ENCODE data around the gene LGMN. TPM values are rescaled to one million over a fixed set of nuclear protein-coding genes. Genes with fewer than 3 reads are reported as not detected.

LGMN gene
- total and polyA plus RNA-seq, 9 of the 15 experiments (the other 6 are each of a cell fraction or from before 2014, with no cell fraction given), result 0.05 to 1.4 (median 0.43) TPM; not detected in 2

- TF ChIP-seq HES1 (IDR thresholded peaks at IDR 0.05; ENCODE audit: low read depth) (no peak), PKNOX1 (IDR thresholded peaks at IDR 0.05) (no peak), DPF2 (IDR thresholded peaks at IDR 0.05) (no peak)
Measured at GRCh38 chr14:92701826-92702225, 46.6 kb downstream of the LGMN start (continued).

GRCh38 chr14:92698393-92698792, 50.0 kb downstream of the LGMN start:
- ATAC-seq (no peak), FAIRE-seq (no peak), DNase-seq (ENCODE audit: extremely low read depth in 1 of 4, low spot score in 3 of 4) (no peak)
- H3K4me1 ChIP-seq (replicated peaks in 1 of 2; ENCODE audit: control insufficient read depth in 2 of 2, insufficient read depth in 2 of 2, low read length in 2 of 2), result no peaks in the 10 kb centered on the region
- H3K9ac ChIP-seq (ENCODE audit: insufficient read depth in 1 of 2, low read depth in 2 of 2, low read length in 2 of 2), result no peak overlapping the region
- in situ Hi-C loops (cut with MboI), result no loop called here
- no peak overlapping the region for H3K27ac ChIP-seq (ENCODE audit: extremely low read depth, low read depth, low read length)
- no peak overlapping the region for H3K4me3 ChIP-seq
- H3K9me1 ChIP-seq (ENCODE audit: control insufficient read depth, insufficient read depth, low read length), result no peaks in the 10 kb centered on the region
- POLR2A ChIA-PET, result no interaction called here
- H3K36me3 ChIP-seq (ENCODE audit: control insufficient read depth, insufficient read depth, low read length), result no peaks in the 10 kb centered on the region
- no peak overlapping the region for H2AFZ ChIP-seq (ENCODE audit: low read depth, low read length)
- H3K9me3 ChIP-seq (replicated peaks; ENCODE audit: control insufficient read depth, insufficient read depth, low read depth, low read length), result no peaks in the 10 kb centered on the region
- H3K79me2 ChIP-seq (ENCODE audit: control insufficient read depth, insufficient read depth, low read length), result no peaks in the 10 kb centered on the region
- H3K4me2 ChIP-seq (ENCODE audit: insufficient read depth, low read length), result no peak overlapping the region
- no peaks in the 10 kb centered on the region for H4K20me1 ChIP-seq (replicated peaks; ENCODE audit: control insufficient read depth, insufficient read depth, low read length)
- CTCF ChIA-PET (ENCODE audit: low intra/inter-chr PET ratio), result no interaction called here
- intact Hi-C loops (cut with micrococcal nuclease), result no loop called here
- BruUV-seq (replicated peaks), result no TSS peak
- H3K27me3 ChIP-seq (ENCODE audit: control insufficient read depth in 2 of 2, insufficient read depth in 2 of 2, low read length in 2 of 2), result peaks cover 0 to 24% of the 10 kb centered on the region in 2 experiments; a peak in 3 of 5 replicates
- no peak for TF ChIP-seq XRCC5 (IDR thresholded peaks at IDR 0.05; ENCODE audit: low read depth, low read length)
- no peak for TF ChIP-seq ZFX (CRISPR knock-in tag; IDR thresholded peaks at IDR 0.05)
- no peak for TF ChIP-seq GABPB2 (CRISPR knock-in tag; conservative IDR thresholded peaks at IDR 0.05)
- no peak for TF ChIP-seq ZBTB33 (CRISPR knock-in tag; IDR thresholded peaks at IDR 0.05)
- TF ChIP-seq NFIX (CRISPR knock-in tag; IDR thresholded peaks at IDR 0.05; ENCODE audit: low read depth), result no peak
- TF ChIP-seq SAP30 (IDR thresholded peaks at IDR 0.05; ENCODE audit: borderline replicate concordance, insufficient read depth, low read depth, low read length, poor library complexity, severe bottlenecking), result no peak
- no peak for TF ChIP-seq CUX1 (CRISPR knock-in tag; IDR thresholded peaks at IDR 0.05)
- TF ChIP-seq ELF2 (CRISPR knock-in tag; IDR thresholded peaks at IDR 0.05), result no peak
- no peak for TF ChIP-seq SIN3B (IDR thresholded peaks at IDR 0.05; ENCODE audit: low read depth)
- no peak for TF ChIP-seq FOXP1 (CRISPR knock-in tag; IDR thresholded peaks at IDR 0.05)
- TF ChIP-seq KLF6 (CRISPR knock-in tag; IDR thresholded peaks at IDR 0.05; ENCODE audit: borderline replicate concordance), result no peak
